IMR-90 (cell line): ENCODE results near the gene TIMM13. TPM values are rescaled to one million over a fixed set of nuclear protein-coding genes. Genes with fewer than 3 reads are reported as not detected.

Experiments
- ATAC-seq: fragments of 200-7000 bp; cut with Tn5 transposase; 2 replicates; pipeline ENCODE4 v1.9.1; 2020; ENCODE audit warnings: low read depth, mild to moderate bottlenecking, moderate library complexity
- BruUV-seq: library from RNA; stranded (reverse); fragments of 400-500 nt; replicated peaks from 2 replicates; lab custom pipeline; 2021; lab: Mats Ljungman, UMichigan
- CTCF ChIA-PET: fragments of 300-600 bp; formaldehyde crosslinking; extraction: SDS; loops from one replicate; lab custom pipeline; 2021; ENCODE audit warnings: antibody characterized with exemption; lab: Yijun Ruan, JAX
- POLR2A ChIA-PET: fragments of 300-600 bp; sonication (Branson Sonifier 250); formaldehyde crosslinking; loops from one replicate; lab custom pipeline; 2022; ENCODE audit warnings: antibody characterized with exemption; ENCODE audit not compliant: unreplicated experiment; lab: Charles Lee
- DNase-seq: peaks from one replicate; pipeline ENCODE4 v3.0.0; 2013
- H2AFZ ChIP-seq: replicated peaks from 2 replicates; pipeline ENCODE3; 2013; ENCODE audit warnings: low read length, mild to moderate bottlenecking; ENCODE audit not compliant: poor library complexity
- H2AK5ac ChIP-seq: 2 replicates; pipeline ENCODE4 v1.6.1; 2013; ENCODE audit warnings: low read depth, low read length, inconsistent platforms
- H2AK9ac ChIP-seq: replicated peaks from 2 replicates; pipeline ENCODE3; 2013; ENCODE audit warnings: mild to moderate bottlenecking, low read depth, low read length, moderate library complexity; ENCODE audit not compliant: poor library complexity
- H2BK120ac ChIP-seq: 2 replicates; pipeline ENCODE4 v1.6.1; 2013; ENCODE audit warnings: low read depth, low read length, inconsistent platforms
- H2BK15ac ChIP-seq: 3 replicates; pipeline ENCODE4 v1.6.1; 2013; ENCODE audit warnings: low read depth, low read length, inconsistent platforms
- H2BK20ac ChIP-seq: 2 replicates; pipeline ENCODE4 v1.6.1; 2013; ENCODE audit warnings: low read depth, mild to moderate bottlenecking, inconsistent platforms, low read length, moderate library complexity
- H2BK5ac ChIP-seq: 2 replicates; pipeline ENCODE4 v1.6.1; 2013; ENCODE audit warnings: mild to moderate bottlenecking, low read depth, low read length, inconsistent platforms; ENCODE audit not compliant: poor library complexity, severe bottlenecking
- H3K14ac ChIP-seq: replicated peaks from 2 replicates; pipeline ENCODE4 v1.6.1; 2013; ENCODE audit warnings: low read depth, low read length, inconsistent platforms
- H3K18ac ChIP-seq: 2 replicates; pipeline ENCODE4 v1.6.1; 2013; ENCODE audit warnings: low read depth, low read length, control low read depth
- H3K23ac ChIP-seq: 2 replicates; pipeline ENCODE4 v1.6.1; 2013; ENCODE audit warnings: low read depth, low read length, inconsistent platforms
- H3K27ac ChIP-seq: 2 replicates; pipeline ENCODE4 v1.5.1; 2013; ENCODE audit warnings: mild to moderate bottlenecking, control low read depth, low read length; ENCODE audit not compliant: insufficient read depth
- H3K27me3 ChIP-seq: 2 replicates; pipeline ENCODE4 v1.6.1; 2013; ENCODE audit warnings: low read length; ENCODE audit not compliant: control insufficient read depth, insufficient read depth
- H3K36me3 ChIP-seq: 2 replicates; pipeline ENCODE4 v1.6.1; 2013; ENCODE audit warnings: low read length, mixed read lengths; ENCODE audit not compliant: control insufficient read depth, insufficient read depth
- H3K4ac ChIP-seq: 2 replicates; pipeline ENCODE4 v1.6.1; 2013; ENCODE audit warnings: low read depth, low read length, inconsistent platforms
- H3K4me1 ChIP-seq: 2 replicates; pipeline ENCODE4 v1.6.1; 2013; ENCODE audit warnings: low read length, mixed read lengths; ENCODE audit not compliant: control insufficient read depth, insufficient read depth
- H3K4me2 ChIP-seq: 2 replicates; pipeline ENCODE4 v1.6.1; 2013; ENCODE audit warnings: low read depth, mild to moderate bottlenecking, control low read depth, low read length, moderate library complexity
- H3K4me3 ChIP-seq: 2 replicates; pipeline ENCODE4 v1.5.1; 2013; ENCODE audit warnings: low read depth, mild to moderate bottlenecking, control low read depth, low read length, moderate library complexity; ENCODE audit not compliant: insufficient read depth
- H3K56ac ChIP-seq: 2 replicates; pipeline ENCODE4 v1.6.1; 2013; ENCODE audit warnings: low read length, inconsistent platforms; ENCODE audit not compliant: insufficient read depth; ENCODE audit errors: extremely low read depth
- H3K79me1 ChIP-seq, 2 experiments: 2 replicates each; pipeline ENCODE4 v1.6.1; 2013; ENCODE audit warnings: low read length in 2 of 2, inconsistent platforms in 1 of 2, low read depth in 1 of 2
- H3K9ac ChIP-seq: 2 replicates; pipeline ENCODE4 v1.6.1; 2013; ENCODE audit warnings: low read depth, low read length, control low read depth
- H3K9me1 ChIP-seq: 2 replicates; pipeline ENCODE4 v1.6.1; 2013; ENCODE audit warnings: low read length, inconsistent platforms; ENCODE audit not compliant: insufficient read depth
- H3K9me3 ChIP-seq: 2 replicates; pipeline ENCODE4 v1.6.1; 2013; ENCODE audit warnings: low read length; ENCODE audit not compliant: control insufficient read depth, insufficient read depth
- H4K20me1 ChIP-seq: 2 replicates; pipeline ENCODE4 v1.6.1; 2013; ENCODE audit warnings: low read length, inconsistent platforms; ENCODE audit not compliant: insufficient read depth
- H4K5ac ChIP-seq: 2 replicates; pipeline ENCODE4 v1.6.1; 2013; ENCODE audit warnings: mild to moderate bottlenecking, low read depth, low read length, control low read depth
- H4K8ac ChIP-seq, 2 experiments: 2 replicates each; pipeline ENCODE4 v1.6.1; 2013; ENCODE audit warnings: low read depth in 2 of 2, low read length in 2 of 2, control low read depth in 1 of 2, inconsistent platforms in 1 of 2
- H4K91ac ChIP-seq: 2 replicates; pipeline ENCODE4 v1.6.1; 2013; ENCODE audit warnings: low read depth, low read length, inconsistent platforms; ENCODE audit not compliant: insufficient read depth
- BHLHE40 ChIP-seq: fragments of 150-350 bp; IDR thresholded peaks from 2 replicates; pipeline ENCODE4 v1.6.1; 2016; ENCODE audit warnings: mild to moderate bottlenecking, low read depth, low read length
- FOS ChIP-seq: fragments of 150-350 bp; IDR thresholded peaks from 2 replicates; pipeline ENCODE4 v1.6.1; 2016; ENCODE audit warnings: low read depth, low read length
- MAFK ChIP-seq: IDR thresholded peaks from 2 replicates; pipeline ENCODE4 v1.6.1; 2012; ENCODE audit warnings: low read depth, low read length, improper control_type of control experiment
- MAZ ChIP-seq: IDR thresholded peaks from 2 replicates; pipeline ENCODE4 v1.6.1; 2012; ENCODE audit warnings: low read depth, mild to moderate bottlenecking, low read length, improper control_type of control experiment, moderate library complexity, borderline replicate concordance
- MXI1 ChIP-seq: IDR thresholded peaks from 2 replicates; pipeline ENCODE4 v1.6.1; 2012; ENCODE audit warnings: low read depth, mild to moderate bottlenecking, low read length, moderate library complexity, borderline replicate concordance
- NFE2L2 ChIP-seq: fragments of 150-350 bp; IDR thresholded peaks from 2 replicates; pipeline ENCODE4 v1.6.1; 2016; ENCODE audit warnings: low read depth, mild to moderate bottlenecking, low read length
- POLR2A ChIP-seq: IDR thresholded peaks from 2 replicates; pipeline ENCODE4 v1.6.1; 2012; ENCODE audit warnings: mild to moderate bottlenecking, low read depth, low read length
- RCOR1 ChIP-seq: IDR thresholded peaks from 2 replicates; pipeline ENCODE4 v1.6.1; 2012; ENCODE audit warnings: mild to moderate bottlenecking, low read length, improper control_type of control experiment; ENCODE audit not compliant: insufficient replicate concordance
- RFX5 ChIP-seq: IDR thresholded peaks from 2 replicates; pipeline ENCODE4 v1.8.0; 2012; ENCODE audit warnings: low read depth, mild to moderate bottlenecking, low read length, moderate library complexity
- SMC3 ChIP-seq: fragments of 150-350 bp; IDR thresholded peaks from 2 replicates; pipeline ENCODE4 v1.6.1; 2016; ENCODE audit warnings: low read depth, mild to moderate bottlenecking, antibody characterized with exemption, low read length, moderate library complexity
- USF2 ChIP-seq: fragments of 150-350 bp; IDR thresholded peaks from 2 replicates; pipeline ENCODE4 v1.6.1; 2017; ENCODE audit warnings: mild to moderate bottlenecking, antibody characterized with exemption, low read length, low read depth
- WGBS, 2 experiments: methylation state at CpG; one replicate each; pipeline versions ENCODE4 v1.1.5 to v1.1.7; 2013; ENCODE audit warnings: missing lambda C conversion rate in 2 of 2; ENCODE audit not compliant: insufficient read length in 1 of 2; ENCODE audit errors: extremely low coverage in 2 of 2; 5-methylcytosine and 5-hydroxymethylcytosine counted together
- dilution Hi-C: fragments of 300-500 bp; cut with HindIII; formaldehyde crosslinking; loops from one replicate; pipeline ENCODE4 v1.14.3; 2018; ENCODE audit warnings: low sequenced_read_pairs; ENCODE audit not compliant: unreplicated experiment
- in situ Hi-C: fragments of 300-500 bp; cut with MboI; formaldehyde crosslinking; loops from 3 replicates; pipeline ENCODE4 v1.14.3; 2019; ENCODE audit warnings: low sequenced_read_pairs, inconsistent platforms, mixed read lengths
- intact Hi-C: fragments of 100-400 bp; cut with micrococcal nuclease; formaldehyde crosslinking; loops from 2 replicates; pipeline ENCODE4 v1.10.0; 2022
- polyA plus RNA-seq, 3 experiments: library from polyadenylated mRNA; depleted of rRNA; stranded (reverse); fragments of >200 nt; gene quantifications; 2 replicates each; pipeline ENCODE4 v1.2.3, GENCODE V29; 2012; ENCODE audit warnings: low replicate concordance in 1 of 3
- total RNA-seq: library from RNA; depleted of rRNA; stranded (reverse); fragments of >200 nt; gene quantifications from 2 replicates; pipeline ENCODE4 v1.2.3, GENCODE V29; 2012
- TF ChIP-seq, protein P1 (sequence below): fragments of 150-350 bp; IDR thresholded peaks from 2 replicates; pipeline ENCODE4 v1.6.1; 2016; ENCODE audit warnings: low read depth, mild to moderate bottlenecking, low read length, moderate library complexity, borderline replicate concordance
- TF ChIP-seq, protein P2 (sequence below): conservative IDR thresholded peaks from 2 replicates; pipeline ENCODE4 v1.5.1; 2012; ENCODE audit warnings: mild to moderate bottlenecking, low read depth, low read length, improper control_type of control experiment

Gene TIMM13
- total and polyA plus RNA-seq, 2 of the 4 experiments (the other 2 are of a cell fraction): 21.0 to 62.3 TPM

- no peak for TF ChIP-seq BHLHE40
Observed at GRCh38 chr19:2421581-2422306, 5.6 kb downstream of the TIMM13 start (continued).

GRCh38 chr19:2420490-2420889 lies 6.9 kb downstream of the TIMM13 start:
- Histone ChIP-seq H3K79me1 (peaks cover 11 to 47% of the 10 kb centered on the region in 2 experiments), H3K14ac (no peak overlapping the region), H4K20me1 (peaks cover 10% of the 10 kb centered on the region), H3K4me2 (no peak overlapping the region), H3K9me3 (no peaks in the 10 kb centered on the region), H3K27ac (no peak overlapping the region), H3K23ac (no peak overlapping the region), H2BK120ac (no peak overlapping the region), H2BK5ac (no peak overlapping the region), H3K27me3 (no peaks in the 10 kb centered on the region), H3K56ac (no peak overlapping the region), H2AFZ (no peak overlapping the region), H3K36me3 (peaks cover 12% of the 10 kb centered on the region; the same call in 1 of the 2 replicates), H3K4me3 (no peak overlapping the region), H2BK20ac (no peak overlapping the region), H4K5ac (no peak overlapping the region), H3K4me1 (peaks cover 1% of the 10 kb centered on the region; the same call in 1 of the 2 replicates), H3K9ac (no peak overlapping the region), H3K18ac (no peak overlapping the region), H2AK9ac (no peak overlapping the region), H3K4ac (no peak overlapping the region), H3K9me1 (no peaks in the 10 kb centered on the region), H4K91ac (no peak overlapping the region), H4K8ac (no peak overlapping the region), H2BK15ac (no peak overlapping the region), H2AK5ac (no peak overlapping the region)
- no TSS peak for BruUV-seq
- intact Hi-C loops (no loop called here), dilution Hi-C loops (no loop called here), in situ Hi-C loops (no loop called here)
- ChIA-PET POLR2A (no interaction called here), CTCF (no interaction called here)
- ATAC-seq (no peak), DNase-seq (no peak)
- TF ChIP-seq MXI1 (no peak), FOS (no peak), RFX5 (no peak), BHLHE40 (no peak), RCOR1 (no peak), MAFK (no peak), USF2 (no peak), MAZ (no peak), NFE2L2 (no peak), POLR2A (no peak), SMC3 (no peak)
- TF ChIP-seq, protein P1, sequence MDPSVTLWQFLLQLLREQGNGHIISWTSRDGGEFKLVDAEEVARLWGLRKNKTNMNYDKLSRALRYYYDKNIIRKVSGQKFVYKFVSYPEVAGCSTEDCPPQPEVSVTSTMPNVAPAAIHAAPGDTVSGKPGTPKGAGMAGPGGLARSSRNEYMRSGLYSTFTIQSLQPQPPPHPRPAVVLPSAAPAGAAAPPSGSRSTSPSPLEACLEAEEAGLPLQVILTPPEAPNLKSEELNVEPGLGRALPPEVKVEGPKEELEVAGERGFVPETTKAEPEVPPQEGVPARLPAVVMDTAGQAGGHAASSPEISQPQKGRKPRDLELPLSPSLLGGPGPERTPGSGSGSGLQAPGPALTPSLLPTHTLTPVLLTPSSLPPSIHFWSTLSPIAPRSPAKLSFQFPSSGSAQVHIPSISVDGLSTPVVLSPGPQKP: no peak
- TF ChIP-seq, protein P2, sequence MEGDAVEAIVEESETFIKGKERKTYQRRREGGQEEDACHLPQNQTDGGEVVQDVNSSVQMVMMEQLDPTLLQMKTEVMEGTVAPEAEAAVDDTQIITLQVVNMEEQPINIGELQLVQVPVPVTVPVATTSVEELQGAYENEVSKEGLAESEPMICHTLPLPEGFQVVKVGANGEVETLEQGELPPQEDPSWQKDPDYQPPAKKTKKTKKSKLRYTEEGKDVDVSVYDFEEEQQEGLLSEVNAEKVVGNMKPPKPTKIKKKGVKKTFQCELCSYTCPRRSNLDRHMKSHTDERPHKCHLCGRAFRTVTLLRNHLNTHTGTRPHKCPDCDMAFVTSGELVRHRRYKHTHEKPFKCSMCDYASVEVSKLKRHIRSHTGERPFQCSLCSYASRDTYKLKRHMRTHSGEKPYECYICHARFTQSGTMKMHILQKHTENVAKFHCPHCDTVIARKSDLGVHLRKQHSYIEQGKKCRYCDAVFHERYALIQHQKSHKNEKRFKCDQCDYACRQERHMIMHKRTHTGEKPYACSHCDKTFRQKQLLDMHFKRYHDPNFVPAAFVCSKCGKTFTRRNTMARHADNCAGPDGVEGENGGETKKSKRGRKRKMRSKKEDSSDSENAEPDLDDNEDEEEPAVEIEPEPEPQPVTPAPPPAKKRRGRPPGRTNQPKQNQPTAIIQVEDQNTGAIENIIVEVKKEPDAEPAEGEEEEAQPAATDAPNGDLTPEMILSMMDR: no peak
- no CpG with 5 or more reads among the region's 2 CpGs for WGBS, 2 experiments
